IMR-90 (cell line): ENCODE results near the gene DSCAML1. TPM values are rescaled to one million over a fixed set of nuclear protein-coding genes. Genes with fewer than 3 reads are reported as not detected.

Source experiments
- ATAC-seq: fragments of 200-7000 bp; cut with Tn5 transposase; 2 replicates; pipeline ENCODE4 v1.9.1; 2020; ENCODE audit warnings: low read depth, mild to moderate bottlenecking, moderate library complexity
- BruUV-seq: library from RNA; stranded (reverse); fragments of 400-500 nt; replicated peaks from 2 replicates; lab custom pipeline; 2021; lab: Mats Ljungman, UMichigan
- CTCF ChIA-PET: fragments of 300-600 bp; formaldehyde crosslinking; extraction: SDS; loops from one replicate; lab custom pipeline; 2021; ENCODE audit warnings: antibody characterized with exemption; lab: Yijun Ruan, JAX
- POLR2A ChIA-PET: fragments of 300-600 bp; sonication (Branson Sonifier 250); formaldehyde crosslinking; loops from one replicate; lab custom pipeline; 2022; ENCODE audit warnings: antibody characterized with exemption; ENCODE audit not compliant: unreplicated experiment; lab: Charles Lee
- DNase-seq: peaks from one replicate; pipeline ENCODE4 v3.0.0; 2013
- H2AFZ ChIP-seq: replicated peaks from 2 replicates; pipeline ENCODE3; 2013; ENCODE audit warnings: low read length, mild to moderate bottlenecking; ENCODE audit not compliant: poor library complexity
- H2AK5ac ChIP-seq: 2 replicates; pipeline ENCODE4 v1.6.1; 2013; ENCODE audit warnings: low read depth, low read length, inconsistent platforms
- H2AK9ac ChIP-seq: replicated peaks from 2 replicates; pipeline ENCODE3; 2013; ENCODE audit warnings: mild to moderate bottlenecking, low read depth, low read length, moderate library complexity; ENCODE audit not compliant: poor library complexity
- H2BK120ac ChIP-seq: 2 replicates; pipeline ENCODE4 v1.6.1; 2013; ENCODE audit warnings: low read depth, low read length, inconsistent platforms
- H2BK15ac ChIP-seq: 3 replicates; pipeline ENCODE4 v1.6.1; 2013; ENCODE audit warnings: low read depth, low read length, inconsistent platforms
- H2BK20ac ChIP-seq: 2 replicates; pipeline ENCODE4 v1.6.1; 2013; ENCODE audit warnings: low read depth, mild to moderate bottlenecking, inconsistent platforms, low read length, moderate library complexity
- H2BK5ac ChIP-seq: 2 replicates; pipeline ENCODE4 v1.6.1; 2013; ENCODE audit warnings: mild to moderate bottlenecking, low read depth, low read length, inconsistent platforms; ENCODE audit not compliant: poor library complexity, severe bottlenecking
- H3K14ac ChIP-seq: replicated peaks from 2 replicates; pipeline ENCODE4 v1.6.1; 2013; ENCODE audit warnings: low read depth, low read length, inconsistent platforms
- H3K18ac ChIP-seq: 2 replicates; pipeline ENCODE4 v1.6.1; 2013; ENCODE audit warnings: low read depth, low read length, control low read depth
- H3K23ac ChIP-seq: 2 replicates; pipeline ENCODE4 v1.6.1; 2013; ENCODE audit warnings: low read depth, low read length, inconsistent platforms
- H3K27ac ChIP-seq: 2 replicates; pipeline ENCODE4 v1.5.1; 2013; ENCODE audit warnings: mild to moderate bottlenecking, control low read depth, low read length; ENCODE audit not compliant: insufficient read depth
- H3K27me3 ChIP-seq: 2 replicates; pipeline ENCODE4 v1.6.1; 2013; ENCODE audit warnings: low read length; ENCODE audit not compliant: control insufficient read depth, insufficient read depth
- H3K36me3 ChIP-seq: 2 replicates; pipeline ENCODE4 v1.6.1; 2013; ENCODE audit warnings: low read length, mixed read lengths; ENCODE audit not compliant: control insufficient read depth, insufficient read depth
- H3K4ac ChIP-seq: 2 replicates; pipeline ENCODE4 v1.6.1; 2013; ENCODE audit warnings: low read depth, low read length, inconsistent platforms
- H3K4me1 ChIP-seq: 2 replicates; pipeline ENCODE4 v1.6.1; 2013; ENCODE audit warnings: low read length, mixed read lengths; ENCODE audit not compliant: control insufficient read depth, insufficient read depth
- H3K4me2 ChIP-seq: 2 replicates; pipeline ENCODE4 v1.6.1; 2013; ENCODE audit warnings: low read depth, mild to moderate bottlenecking, control low read depth, low read length, moderate library complexity
- H3K4me3 ChIP-seq: 2 replicates; pipeline ENCODE4 v1.5.1; 2013; ENCODE audit warnings: low read depth, mild to moderate bottlenecking, control low read depth, low read length, moderate library complexity; ENCODE audit not compliant: insufficient read depth
- H3K56ac ChIP-seq: 2 replicates; pipeline ENCODE4 v1.6.1; 2013; ENCODE audit warnings: low read length, inconsistent platforms; ENCODE audit not compliant: insufficient read depth; ENCODE audit errors: extremely low read depth
- H3K79me1 ChIP-seq, 2 experiments: 2 replicates each; pipeline ENCODE4 v1.6.1; 2013; ENCODE audit warnings: low read length in 2 of 2, inconsistent platforms in 1 of 2, low read depth in 1 of 2
- H3K9ac ChIP-seq: 2 replicates; pipeline ENCODE4 v1.6.1; 2013; ENCODE audit warnings: low read depth, low read length, control low read depth
- H3K9me1 ChIP-seq: 2 replicates; pipeline ENCODE4 v1.6.1; 2013; ENCODE audit warnings: low read length, inconsistent platforms; ENCODE audit not compliant: insufficient read depth
- H3K9me3 ChIP-seq: 2 replicates; pipeline ENCODE4 v1.6.1; 2013; ENCODE audit warnings: low read length; ENCODE audit not compliant: control insufficient read depth, insufficient read depth
- H4K20me1 ChIP-seq: 2 replicates; pipeline ENCODE4 v1.6.1; 2013; ENCODE audit warnings: low read length, inconsistent platforms; ENCODE audit not compliant: insufficient read depth
- H4K5ac ChIP-seq: 2 replicates; pipeline ENCODE4 v1.6.1; 2013; ENCODE audit warnings: mild to moderate bottlenecking, low read depth, low read length, control low read depth
- H4K8ac ChIP-seq, 2 experiments: 2 replicates each; pipeline ENCODE4 v1.6.1; 2013; ENCODE audit warnings: low read depth in 2 of 2, low read length in 2 of 2, control low read depth in 1 of 2, inconsistent platforms in 1 of 2
- H4K91ac ChIP-seq: 2 replicates; pipeline ENCODE4 v1.6.1; 2013; ENCODE audit warnings: low read depth, low read length, inconsistent platforms; ENCODE audit not compliant: insufficient read depth
- ELK1 ChIP-seq: fragments of 150-350 bp; IDR thresholded peaks from 2 replicates; pipeline ENCODE4 v1.6.1; 2016; ENCODE audit warnings: low read depth, mild to moderate bottlenecking, low read length, moderate library complexity, borderline replicate concordance
- MAFK ChIP-seq: IDR thresholded peaks from 2 replicates; pipeline ENCODE4 v1.6.1; 2012; ENCODE audit warnings: low read depth, low read length, improper control_type of control experiment
- NFE2L2 ChIP-seq: fragments of 150-350 bp; IDR thresholded peaks from 2 replicates; pipeline ENCODE4 v1.6.1; 2016; ENCODE audit warnings: low read depth, mild to moderate bottlenecking, low read length
- POLR2A ChIP-seq: IDR thresholded peaks from 2 replicates; pipeline ENCODE4 v1.6.1; 2012; ENCODE audit warnings: mild to moderate bottlenecking, low read depth, low read length
- RAD21 ChIP-seq: IDR thresholded peaks from 2 replicates; pipeline ENCODE4 v1.6.1; 2012; ENCODE audit warnings: low read length, improper control_type of control experiment
- RCOR1 ChIP-seq: IDR thresholded peaks from 2 replicates; pipeline ENCODE4 v1.6.1; 2012; ENCODE audit warnings: mild to moderate bottlenecking, low read length, improper control_type of control experiment; ENCODE audit not compliant: insufficient replicate concordance
- RFX5 ChIP-seq: IDR thresholded peaks from 2 replicates; pipeline ENCODE4 v1.8.0; 2012; ENCODE audit warnings: low read depth, mild to moderate bottlenecking, low read length, moderate library complexity
- WGBS, 2 experiments: methylation state at CpG; one replicate each; pipeline versions ENCODE4 v1.1.5 to v1.1.7; 2013; ENCODE audit warnings: missing lambda C conversion rate in 2 of 2; ENCODE audit not compliant: insufficient read length in 1 of 2; ENCODE audit errors: extremely low coverage in 2 of 2; 5-methylcytosine and 5-hydroxymethylcytosine counted together
- dilution Hi-C: fragments of 300-500 bp; cut with HindIII; formaldehyde crosslinking; loops from one replicate; pipeline ENCODE4 v1.14.3; 2018; ENCODE audit warnings: low sequenced_read_pairs; ENCODE audit not compliant: unreplicated experiment
- in situ Hi-C: fragments of 300-500 bp; cut with MboI; formaldehyde crosslinking; loops from 3 replicates; pipeline ENCODE4 v1.14.3; 2019; ENCODE audit warnings: low sequenced_read_pairs, inconsistent platforms, mixed read lengths
- intact Hi-C: fragments of 100-400 bp; cut with micrococcal nuclease; formaldehyde crosslinking; loops from 2 replicates; pipeline ENCODE4 v1.10.0; 2022
- polyA plus RNA-seq, 3 experiments: library from polyadenylated mRNA; depleted of rRNA; stranded (reverse); fragments of >200 nt; gene quantifications; 2 replicates each; pipeline ENCODE4 v1.2.3, GENCODE V29; 2012; ENCODE audit warnings: low replicate concordance in 1 of 3
- total RNA-seq: library from RNA; depleted of rRNA; stranded (reverse); fragments of >200 nt; gene quantifications from 2 replicates; pipeline ENCODE4 v1.2.3, GENCODE V29; 2012
- TF ChIP-seq, protein P1 (sequence below): fragments of 150-350 bp; IDR thresholded peaks from 2 replicates; pipeline ENCODE4 v1.6.1; 2017; ENCODE audit warnings: mild to moderate bottlenecking, antibody characterized with exemption, low read length, low read depth

The DSCAML1 gene
- total and polyA plus RNA-seq, 2 of the 4 experiments (the other 2 are of a cell fraction), result not detected

GRCh38 chr11:117412653-117413275, 384.3 kb downstream of the DSCAML1 start:
- Histone ChIP-seq H3K36me3 (peaks cover 28% of the 10 kb centered on the region), H2AK9ac (no peak overlapping the region), H3K79me1 (no peaks in the 10 kb centered on the region), H4K8ac (no peak overlapping the region), H3K9me3 (no peaks in the 10 kb centered on the region), H2BK5ac (no peak overlapping the region), H3K23ac (no peak overlapping the region), H3K27ac (no peak overlapping the region), H3K4me1 (no peaks in the 10 kb centered on the region), H4K20me1 (no peaks in the 10 kb centered on the region; the same call in 1 of the 2 replicates), H2BK120ac (no peak overlapping the region), H3K4me3 (no peak overlapping the region), H3K4me2 (no peak overlapping the region), H3K14ac (no peak overlapping the region), H3K56ac (no peak overlapping the region), H2AK5ac (no peak overlapping the region), H2AFZ (no peak overlapping the region), H3K9me1 (peaks cover 3% of the 10 kb centered on the region; the same call in 1 of the 2 replicates), H4K5ac (no peak overlapping the region), H4K91ac (no peak overlapping the region), H3K18ac (no peak overlapping the region), H3K27me3 (no peaks in the 10 kb centered on the region), H3K4ac (no peak overlapping the region), H2BK20ac (no peak overlapping the region), H2BK15ac (no peak overlapping the region), H3K9ac (no peak overlapping the region)
- no peak for DNase-seq
- intact Hi-C loops (no loop called here), in situ Hi-C loops (no loop called here), dilution Hi-C loops (no loop called here)
- no peak for ATAC-seq
- TF ChIP-seq ELK1 (no peak), RCOR1 (no peak), MAFK (no peak), POLR2A (no peak), NFE2L2 (no peak), RAD21 (no peak), RFX5 (no peak)
- TF ChIP-seq, protein P1, sequence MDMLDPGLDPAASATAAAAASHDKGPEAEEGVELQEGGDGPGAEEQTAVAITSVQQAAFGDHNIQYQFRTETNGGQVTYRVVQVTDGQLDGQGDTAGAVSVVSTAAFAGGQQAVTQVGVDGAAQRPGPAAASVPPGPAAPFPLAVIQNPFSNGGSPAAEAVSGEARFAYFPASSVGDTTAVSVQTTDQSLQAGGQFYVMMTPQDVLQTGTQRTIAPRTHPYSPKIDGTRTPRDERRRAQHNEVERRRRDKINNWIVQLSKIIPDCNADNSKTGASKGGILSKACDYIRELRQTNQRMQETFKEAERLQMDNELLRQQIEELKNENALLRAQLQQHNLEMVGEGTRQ, result no peak
- whole genome bisulfite sequencing, 2 experiments, result 100% methylated on average over 3 of the region's 8 CpGs; no CpG with 5 or more reads in 1 of the 2 experiments
- ChIA-PET CTCF (interaction anchor here (4.3 kb wide), 1 partner anchor 13 kb away, joined by 17 read pairs; no protein-coding TSS in a partner anchor), POLR2A (no interaction called here)
- no TSS peak for BruUV-seq
